GM19397 (cell line): ENCODE results near the gene LATS2.
"Not testable (repeated sequence)": the region's sequence is repeated elsewhere in the genome, so short reads cannot be mapped to it uniquely, and the experiment has no call there.

Experiments used
- ATAC-seq: cut with Tn5 transposase; IDR thresholded peaks from one replicate; pipeline ENCODE4 v1.9.1; 2021; ENCODE audit warnings: mild to moderate bottlenecking, moderate library complexity; ENCODE audit not compliant: unreplicated experiment

The LATS2 gene

DNA sequence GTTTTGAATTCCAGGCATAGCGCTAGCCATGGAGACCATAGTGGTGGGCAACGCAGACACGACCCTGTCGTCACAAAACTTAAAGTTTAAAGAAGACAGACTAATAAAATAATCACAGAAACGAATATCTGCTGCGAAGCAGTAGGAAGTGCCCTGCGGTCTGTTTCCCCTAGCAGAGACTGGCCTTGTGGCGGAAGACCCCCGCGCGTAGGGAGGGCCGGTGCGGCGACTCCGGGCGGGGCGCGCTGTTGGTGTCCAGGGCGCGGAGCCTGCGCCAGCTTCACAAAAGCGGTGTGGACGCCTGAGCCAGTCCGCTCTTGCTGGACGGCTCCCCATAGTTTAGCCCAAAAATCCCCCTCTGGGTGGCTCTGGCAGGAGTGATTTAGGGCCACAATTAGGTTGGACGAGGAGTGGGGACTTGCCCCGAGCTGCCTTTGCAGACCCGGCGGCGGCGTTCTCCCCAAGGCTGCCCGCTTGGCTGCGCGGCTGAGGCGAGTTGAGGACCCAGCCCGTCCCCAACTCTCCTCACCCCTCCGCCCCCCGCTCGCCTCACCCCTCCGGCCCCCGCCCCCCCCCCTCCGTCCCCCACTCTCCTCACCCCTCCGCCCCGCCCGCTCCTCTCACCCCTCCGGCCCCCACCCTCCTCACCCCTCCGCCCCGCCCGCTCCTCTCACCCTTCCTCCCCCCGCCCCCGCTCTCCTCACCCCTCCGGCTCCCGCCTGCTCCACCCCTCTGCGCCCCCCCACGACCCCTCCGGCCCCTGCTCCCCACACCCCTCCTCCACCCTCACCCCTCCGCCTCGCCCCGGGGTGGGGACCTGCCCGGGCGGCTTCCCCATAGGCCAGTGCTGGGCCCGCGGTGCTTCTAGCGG lies 14.2 kb upstream of the LATS2 start:
- no peak for ATAC-seq

DNA sequence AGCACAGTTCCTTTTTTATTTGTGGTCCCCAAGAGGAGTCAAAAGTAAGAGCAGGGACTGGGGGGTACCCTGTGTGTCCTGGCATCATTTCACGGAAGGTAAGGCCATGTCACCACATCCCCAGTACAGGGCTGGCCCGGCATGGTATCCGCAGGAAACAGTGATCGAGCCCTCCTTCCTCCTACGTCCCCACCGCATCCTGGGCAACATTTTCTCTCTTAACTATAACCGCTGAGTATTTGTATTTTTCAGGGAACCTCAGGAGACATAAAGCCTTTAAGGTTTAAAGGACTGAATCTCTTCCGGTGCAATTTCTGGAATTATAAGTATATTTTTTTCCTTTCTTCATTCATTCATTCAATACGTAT lies 13.6 kb upstream of the LATS2 start:
- no peak for ATAC-seq

DNA sequence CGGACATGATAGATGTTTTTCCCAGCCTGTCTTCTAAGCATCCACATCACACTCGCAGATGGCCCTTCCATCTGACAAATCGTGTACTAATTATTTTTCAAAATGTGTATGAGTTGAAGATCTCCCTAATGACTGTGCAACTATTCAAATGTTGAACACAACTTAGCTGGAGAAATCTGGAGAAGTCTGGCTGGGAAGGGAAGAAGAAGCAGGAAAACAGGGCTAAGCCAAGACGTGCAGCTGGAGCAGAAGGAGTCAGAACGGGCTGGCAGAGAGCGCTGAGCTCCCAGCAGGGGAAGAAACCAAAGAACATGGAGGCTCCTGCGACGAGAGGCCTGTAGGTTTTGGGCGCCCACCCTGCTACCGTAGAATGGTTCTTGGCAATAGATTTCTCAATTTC lies 13.2 kb upstream of the LATS2 start:
- no peak for ATAC-seq

DNA sequence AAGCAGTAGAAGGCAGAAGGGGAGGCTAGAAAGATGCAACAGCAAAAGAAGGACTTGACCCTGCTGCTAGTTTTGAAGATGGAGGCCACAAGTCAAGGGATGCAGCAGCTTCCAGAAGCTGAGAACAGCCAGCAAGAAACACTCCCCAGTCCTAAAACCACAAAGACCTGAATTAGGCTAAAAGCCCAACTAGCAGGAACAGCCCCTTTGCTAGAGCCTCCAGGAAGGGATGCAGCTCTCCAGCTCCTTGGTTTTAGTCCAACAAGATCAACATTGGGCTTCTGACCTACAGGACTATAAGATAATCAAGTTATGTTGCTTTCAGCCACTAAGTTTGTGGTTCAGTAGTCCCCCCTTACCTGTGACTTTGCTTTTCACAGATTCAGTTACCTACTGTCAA lies 10.5 kb upstream of the LATS2 start:
- no peak for ATAC-seq

DNA sequence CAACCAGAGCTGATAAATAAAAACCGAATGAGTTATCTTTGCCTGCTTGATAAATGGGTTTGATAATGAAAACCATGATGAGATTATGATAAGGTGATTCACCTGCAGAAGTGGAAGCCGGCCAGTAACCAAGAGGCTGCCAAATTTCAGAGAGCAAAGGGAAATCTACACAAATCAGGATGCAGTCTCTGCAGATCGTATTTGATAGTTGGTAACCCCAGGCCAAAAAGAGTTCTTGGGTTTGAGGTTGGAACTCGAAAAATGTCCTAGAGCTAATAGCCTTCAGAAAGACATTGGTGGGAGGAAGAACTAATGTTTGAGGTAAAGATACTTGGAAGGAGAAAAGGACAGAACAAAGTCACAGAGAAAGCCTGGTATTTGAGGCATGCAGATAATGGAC lies 9.6 kb upstream of the LATS2 start:
- ATAC-seq = no peak

DNA sequence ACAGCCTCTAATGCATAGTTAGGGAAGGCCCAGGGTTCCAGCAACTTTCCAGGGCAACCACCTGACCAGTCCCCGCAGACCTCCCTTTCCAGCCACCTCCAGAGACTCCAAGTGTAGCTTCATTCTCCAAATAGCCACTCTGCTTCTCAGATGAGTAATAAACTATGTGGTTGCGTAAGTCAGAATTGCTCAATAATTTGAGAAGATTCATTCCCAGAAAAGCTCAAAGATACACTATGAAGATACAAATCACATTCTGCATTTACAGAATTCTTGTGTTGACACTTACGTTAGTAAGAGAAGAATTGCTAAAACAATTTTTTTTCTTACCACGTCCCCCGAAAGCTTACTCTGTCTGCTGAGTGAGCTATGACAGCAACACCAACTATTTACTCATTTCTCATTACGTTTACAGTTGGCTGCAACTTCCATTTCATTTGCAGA lies 8.2 kb upstream of the LATS2 start:
- ATAC-seq = no peak

DNA sequence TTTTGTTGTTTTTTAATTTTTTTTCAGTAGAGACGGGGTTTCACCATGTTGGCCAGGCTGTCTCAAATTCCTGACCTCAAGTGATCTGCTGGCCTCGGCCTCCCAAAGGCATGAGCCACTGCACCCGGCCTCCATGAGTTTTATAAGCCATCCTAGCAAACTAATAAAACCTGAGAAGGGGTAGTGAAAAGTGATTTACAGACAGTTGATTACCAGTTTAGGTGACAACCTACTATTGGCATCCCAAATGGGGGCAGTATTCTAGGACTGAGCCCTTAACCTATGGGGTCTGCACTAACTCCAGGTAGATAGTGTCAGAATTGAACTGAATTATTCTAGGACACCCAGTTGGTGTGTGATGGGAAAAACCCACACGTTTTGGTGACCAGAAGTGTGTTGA lies 6.5 kb upstream of the LATS2 start:
- no peak for ATAC-seq

DNA sequence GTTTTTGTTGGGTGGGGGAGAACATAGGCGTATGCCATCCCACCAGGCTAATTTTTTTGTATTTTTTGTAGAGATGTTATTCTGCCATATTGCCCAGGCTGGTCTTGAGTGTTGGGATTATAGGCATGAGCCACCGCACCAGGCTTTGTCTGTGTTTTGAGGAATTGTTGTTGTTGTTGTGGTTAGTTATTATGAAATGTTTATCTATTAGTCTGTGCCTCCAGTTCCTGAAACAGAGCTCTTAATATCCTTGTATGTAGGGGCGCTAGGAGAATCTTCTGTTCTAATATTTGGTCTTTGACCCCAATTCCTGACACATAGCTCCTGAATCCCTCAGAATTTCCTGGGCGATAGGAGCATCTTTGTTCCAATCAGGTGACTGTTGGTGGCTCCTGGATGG lies 5.6 kb upstream of the LATS2 start:
- ATAC-seq = no peak

DNA sequence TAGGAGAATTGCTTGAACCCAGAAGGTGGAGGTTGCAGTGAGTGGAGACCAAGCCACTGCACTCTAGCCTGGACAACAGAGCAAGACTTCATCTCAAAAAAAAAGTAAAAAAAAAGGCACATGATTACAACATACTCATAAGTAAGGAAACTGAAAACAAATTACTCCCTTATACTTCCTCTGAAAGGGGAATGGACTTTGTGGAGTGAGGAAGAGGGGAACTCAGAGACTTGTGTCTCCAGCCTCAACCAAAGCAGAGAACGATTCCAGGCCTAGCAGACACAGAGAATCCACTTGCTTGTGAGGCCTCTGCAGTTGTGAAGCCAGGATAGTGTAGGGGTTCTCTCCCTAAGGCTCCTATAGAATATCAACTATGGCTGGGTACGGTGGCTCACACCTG lies 4.3 kb upstream of the LATS2 start:
- no peak for ATAC-seq

DNA sequence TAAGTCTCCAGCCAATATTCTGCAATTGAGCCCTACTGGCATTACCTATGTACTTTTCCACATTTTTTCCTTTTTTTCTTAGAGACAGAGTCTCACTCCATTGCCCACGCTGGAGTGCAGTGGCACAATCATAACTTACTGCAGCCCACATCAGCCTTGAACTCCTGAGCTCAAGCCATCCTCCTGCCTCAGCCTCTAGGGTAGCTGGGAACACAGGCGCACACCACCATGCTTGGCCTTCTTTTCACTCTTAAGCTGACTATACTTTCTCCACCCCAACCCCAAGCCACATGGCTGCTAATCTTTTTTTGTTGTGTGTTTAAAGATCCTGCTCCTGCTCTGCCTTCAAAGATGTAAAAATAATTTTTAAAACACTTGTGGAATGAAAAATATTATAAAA lies 1.6 kb upstream of the LATS2 start:
- no peak for ATAC-seq

DNA sequence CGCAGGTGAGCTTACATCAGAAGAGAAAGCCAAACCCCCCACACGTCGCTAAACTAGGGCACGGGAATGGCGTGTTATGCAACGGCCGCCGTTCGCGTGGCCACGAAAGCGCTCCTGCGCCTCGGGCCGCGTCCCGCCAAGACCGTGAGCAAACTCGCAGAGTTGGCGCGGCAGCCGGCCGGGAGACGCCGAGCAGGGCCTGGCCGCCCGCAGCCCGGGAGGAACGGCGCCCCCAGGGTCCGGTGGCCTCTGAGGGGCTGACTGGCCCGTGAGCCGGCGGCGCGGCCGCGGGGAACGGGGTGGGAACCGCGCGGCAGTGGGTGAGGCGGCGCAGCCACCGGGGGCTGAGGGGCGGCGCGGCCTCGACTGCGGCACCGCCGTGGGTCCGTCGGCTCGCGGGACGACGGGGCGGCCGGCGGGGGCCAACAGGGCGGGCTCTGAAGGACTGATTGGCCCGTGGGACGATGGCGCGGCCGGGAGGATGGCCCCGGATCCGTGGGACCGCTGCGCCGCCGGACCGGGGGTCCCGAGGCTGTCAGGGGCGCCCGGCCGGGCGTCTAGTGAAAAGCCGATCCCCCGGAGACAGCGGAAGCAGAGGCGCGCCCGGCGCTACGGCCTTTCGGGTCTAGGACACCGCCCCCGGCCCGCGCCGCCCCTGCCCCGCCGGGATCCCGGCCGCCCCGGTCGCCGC lies 903 bp downstream of the LATS2 start:
- ATAC-seq = peak; percentile 15

DNA sequence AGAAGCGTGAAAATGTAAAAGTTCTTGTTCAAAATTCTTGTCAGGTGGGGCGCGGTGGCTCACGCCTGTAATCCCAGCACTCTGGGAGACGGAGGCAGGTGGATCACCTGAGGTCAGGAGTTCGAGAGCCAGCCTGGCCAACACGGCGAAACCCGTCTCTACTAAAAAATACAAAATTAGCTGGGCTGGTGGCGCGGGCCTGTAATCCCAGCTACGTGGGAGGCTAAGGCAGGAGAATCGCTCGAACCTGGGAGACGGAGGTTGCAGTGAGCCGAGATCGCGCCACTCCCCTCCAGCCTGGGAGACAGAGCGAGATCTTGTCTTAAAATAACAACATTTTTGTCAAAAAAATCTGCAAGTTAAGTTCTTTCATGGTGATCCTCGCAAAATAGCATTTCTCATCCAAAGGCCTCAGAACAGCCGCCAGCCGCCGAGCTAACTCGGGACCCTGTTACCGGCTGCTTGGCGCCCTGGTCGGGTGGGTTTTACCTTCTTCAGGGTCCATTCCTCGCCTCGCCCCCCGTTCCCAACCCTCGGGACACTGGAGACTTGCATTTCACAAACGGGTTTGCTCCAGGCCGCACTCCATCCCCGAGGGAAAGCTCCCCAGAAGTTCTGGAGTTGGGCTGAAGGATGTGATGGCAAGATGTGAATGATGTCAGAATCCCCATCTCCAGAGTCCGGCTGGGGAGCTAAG lies 1.6 kb downstream of the LATS2 start:
- no peak for ATAC-seq

DNA sequence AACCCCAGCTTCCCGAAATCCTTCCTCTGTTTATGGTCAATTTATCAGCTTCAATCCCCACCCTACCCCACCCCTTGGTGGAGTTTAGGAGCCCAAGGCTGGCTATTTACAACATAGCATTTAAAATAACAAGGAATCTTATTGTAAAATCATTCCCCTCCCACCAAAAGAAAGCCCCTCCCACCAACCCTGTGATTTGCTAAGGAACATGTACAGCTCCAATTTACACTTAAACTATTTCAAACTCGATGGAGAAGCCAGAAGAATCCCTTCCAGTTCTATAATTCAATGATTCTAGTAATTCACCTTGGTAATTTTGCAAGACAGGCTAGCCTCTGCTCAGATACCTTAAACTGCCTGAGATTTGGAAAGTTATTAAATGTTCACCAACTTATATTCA lies 3.0 kb downstream of the LATS2 start:
- ATAC-seq = no peak

DNA sequence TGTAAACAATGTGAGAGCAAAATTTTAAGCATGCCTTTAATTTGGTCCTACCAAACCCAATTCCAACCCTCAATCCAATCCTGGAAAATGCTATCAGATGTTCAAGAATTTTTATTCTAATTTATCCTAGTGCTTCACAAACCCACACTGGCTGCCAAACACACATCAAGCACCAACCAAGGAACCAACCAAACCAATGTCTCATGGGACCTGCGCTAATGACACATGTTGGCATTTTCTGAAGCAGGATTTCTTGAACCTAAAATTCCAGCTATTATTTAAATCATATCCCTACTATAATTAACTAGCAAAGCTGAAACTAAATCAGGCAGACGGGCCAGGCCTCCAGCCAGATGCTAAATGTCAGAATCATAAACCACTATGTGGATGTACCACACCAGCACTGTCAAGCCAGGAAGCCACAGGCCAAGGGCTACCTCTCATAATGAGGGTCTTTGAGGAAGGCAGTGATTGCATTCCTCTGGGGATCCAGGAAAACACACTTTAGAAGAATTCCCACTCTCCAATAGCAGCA lies 5.8 kb downstream of the LATS2 start:
- no peak for ATAC-seq

DNA sequence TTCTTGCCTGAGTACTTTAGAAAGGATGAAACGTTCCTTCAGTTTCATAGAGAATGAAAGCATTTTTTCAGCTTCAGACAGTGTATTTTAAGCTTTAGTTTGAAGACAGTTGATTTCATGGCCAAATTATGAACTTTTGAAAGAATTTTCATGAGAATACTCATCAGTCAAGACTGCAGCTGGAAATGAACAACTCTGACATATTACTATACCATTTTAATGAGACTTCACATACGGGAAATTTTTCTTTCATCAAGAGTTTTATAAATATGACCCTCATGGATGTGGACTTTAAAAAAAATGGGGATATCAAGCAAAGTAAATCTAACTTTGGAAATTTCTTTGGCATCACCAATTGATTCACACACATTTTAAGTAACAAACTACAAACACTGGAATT lies 6.4 kb downstream of the LATS2 start:
- no peak for ATAC-seq

DNA sequence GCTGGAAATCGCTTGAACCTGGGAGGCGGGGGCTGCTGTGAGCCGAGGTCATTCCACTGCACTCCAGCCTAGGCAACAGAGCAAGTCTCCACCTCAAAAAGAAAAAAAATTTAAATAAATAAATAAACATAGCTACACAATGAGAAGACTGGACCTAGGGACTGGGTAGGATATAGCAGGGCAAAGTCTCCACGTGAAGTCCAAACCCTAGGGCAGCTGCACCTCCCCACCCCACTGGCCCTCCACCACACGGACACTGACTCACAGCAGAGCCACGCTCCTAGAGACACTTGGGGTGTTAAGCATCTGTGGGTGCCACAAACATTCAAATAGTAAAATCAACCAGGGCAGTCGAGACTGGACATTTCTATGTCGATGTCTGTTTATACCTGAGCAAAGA lies 7.1 kb downstream of the LATS2 start:
- ATAC-seq = no peak

DNA sequence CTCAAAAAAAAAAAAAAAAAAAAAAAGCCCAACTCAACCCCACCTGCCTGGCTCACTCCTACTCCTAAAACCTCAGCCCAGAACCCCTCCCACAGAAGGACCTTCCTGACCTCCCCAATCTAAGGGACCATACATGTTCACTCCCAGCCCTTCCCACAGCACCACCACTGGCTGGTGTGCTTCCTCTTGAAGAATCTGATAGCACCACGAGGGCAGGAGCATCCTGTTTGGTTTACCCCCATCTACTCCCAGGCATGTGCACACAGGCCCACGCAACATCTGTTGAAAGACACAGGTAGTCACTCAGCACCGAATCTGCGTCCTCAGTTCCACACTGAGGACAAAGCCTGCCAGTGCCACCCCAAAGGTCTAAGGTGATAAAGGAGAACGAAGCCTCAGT lies 8.2 kb downstream of the LATS2 start:
- ATAC-seq = no peak

DNA sequence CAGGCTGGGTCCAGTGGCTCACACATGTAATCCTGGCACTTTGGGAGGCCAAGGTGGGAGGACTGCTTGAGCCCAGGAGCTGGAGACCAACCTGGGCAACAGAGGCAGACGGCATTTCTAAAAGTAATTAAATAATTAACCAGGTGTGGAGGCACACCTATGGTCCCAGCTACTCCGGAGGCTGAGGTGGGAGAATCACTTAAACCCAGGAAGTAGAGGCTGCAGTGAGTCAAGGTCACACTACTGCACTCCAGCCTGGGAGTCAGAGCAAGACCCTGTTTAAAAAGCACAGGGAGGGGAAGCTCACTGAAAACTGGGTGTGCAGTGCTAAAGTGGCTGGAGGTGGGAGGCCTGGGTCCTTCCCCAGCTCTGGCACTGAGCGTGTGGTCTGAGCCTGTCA lies 9.7 kb downstream of the LATS2 start:
- no peak for ATAC-seq

DNA sequence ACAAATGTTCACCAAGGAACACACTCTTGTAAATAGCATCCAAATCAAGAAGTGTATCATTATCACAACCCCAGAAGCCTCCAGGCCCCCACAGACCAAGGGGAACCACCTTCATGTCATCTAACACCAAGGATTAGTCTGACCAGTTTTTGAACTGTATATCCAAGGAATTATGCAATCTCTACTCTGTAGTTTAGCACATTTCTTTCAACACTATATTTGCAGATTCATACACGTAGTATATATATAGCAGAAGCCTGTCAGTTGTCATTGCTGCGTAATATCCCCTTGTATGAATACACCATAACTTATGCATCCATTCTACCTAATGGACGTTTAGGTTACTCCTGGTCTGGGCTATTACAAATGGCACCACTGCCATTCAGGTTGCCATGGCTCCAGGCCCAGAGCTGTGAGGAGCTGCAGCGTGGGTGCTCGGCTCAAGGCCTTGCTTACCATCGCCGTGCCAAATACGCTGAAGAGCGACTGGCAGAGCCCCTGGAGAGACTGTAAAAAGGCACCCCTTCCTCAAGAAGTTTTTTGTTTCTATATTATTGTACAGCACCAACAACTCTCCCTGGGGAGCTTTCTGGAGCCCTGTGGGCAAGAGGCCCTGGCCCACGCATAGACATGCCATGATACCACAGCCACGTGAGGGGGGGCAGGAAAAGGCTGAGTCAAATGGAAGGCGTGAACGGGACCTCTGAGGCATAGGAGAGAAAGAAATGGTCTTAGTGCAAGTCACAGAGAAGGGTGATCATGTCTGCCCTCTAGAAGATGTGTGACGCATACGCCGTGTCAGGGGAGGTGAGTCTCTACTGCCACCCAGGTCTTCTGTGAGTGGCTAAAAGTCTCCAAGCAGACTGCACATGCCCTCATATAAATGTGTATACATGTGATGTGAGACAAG lies 10.8 kb downstream of the LATS2 start:
- ATAC-seq = no peak

DNA sequence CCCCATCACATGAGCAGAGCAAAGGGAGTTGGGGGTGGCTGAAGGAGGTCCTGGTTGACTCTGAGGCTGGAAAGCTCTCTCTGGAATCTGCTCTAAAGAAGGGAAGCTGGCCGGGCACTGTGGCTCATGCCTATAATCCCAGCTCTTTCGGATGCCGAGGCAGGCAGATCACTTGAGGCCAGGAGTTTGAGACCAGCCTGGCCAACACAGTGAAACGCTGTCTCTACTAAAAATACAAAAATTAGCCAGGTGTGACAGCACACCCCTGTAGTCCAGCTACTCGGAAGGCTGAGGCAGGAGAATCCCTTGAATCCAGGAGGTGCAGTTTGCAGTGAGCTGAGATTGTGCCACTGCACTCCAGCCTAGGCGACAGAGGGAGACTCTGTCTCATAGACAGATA lies 11.7 kb downstream of the LATS2 start:
- ATAC-seq = not testable (repeated sequence)
